ENCODE measurements around the gene AEBP1. TPM values are rescaled to one million over a fixed set of nuclear protein-coding genes. Genes with fewer than 3 reads are reported as not detected.

AEBP1 gene
- total RNA-seq, 1 experiment from 2014 or later: 50.8 TPM

- CTCF ChIA-PET: interaction anchor here (2.0 kb wide), 1 partner anchor 10 kb away, joined by 13 read pairs; the partner anchor contains the start of gene POLD2
- H3K27ac Mint-ChIP-seq: no peak overlapping the region
- DNase-seq (ENCODE audit: low spot score): no peak
- ATAC-seq: peak; percentile 17
- no peaks in the 10 kb centered on the region for H3K9me3 Mint-ChIP-seq
- H3K4me1 Mint-ChIP-seq: 0 out of 2 replicates have a peak, but pooled peaks cover 2% of the 10 kb centered on the region
- no peak overlapping the region for H3K4me3 Mint-ChIP-seq
- POLR2A ChIA-PET: interaction anchor here (0.6 to 1.0 kb wide), 2 partner anchors 11 kb away, joined by 3 to 4 read pairs; partner anchors contain the start of gene POLD2
- peaks cover 21% of the 10 kb centered on the region for H3K36me3 Mint-ChIP-seq
- no peaks in the 10 kb centered on the region for H3K27me3 Mint-ChIP-seq (ENCODE audit: low read depth)
- TF ChIP-seq, protein P1, sequence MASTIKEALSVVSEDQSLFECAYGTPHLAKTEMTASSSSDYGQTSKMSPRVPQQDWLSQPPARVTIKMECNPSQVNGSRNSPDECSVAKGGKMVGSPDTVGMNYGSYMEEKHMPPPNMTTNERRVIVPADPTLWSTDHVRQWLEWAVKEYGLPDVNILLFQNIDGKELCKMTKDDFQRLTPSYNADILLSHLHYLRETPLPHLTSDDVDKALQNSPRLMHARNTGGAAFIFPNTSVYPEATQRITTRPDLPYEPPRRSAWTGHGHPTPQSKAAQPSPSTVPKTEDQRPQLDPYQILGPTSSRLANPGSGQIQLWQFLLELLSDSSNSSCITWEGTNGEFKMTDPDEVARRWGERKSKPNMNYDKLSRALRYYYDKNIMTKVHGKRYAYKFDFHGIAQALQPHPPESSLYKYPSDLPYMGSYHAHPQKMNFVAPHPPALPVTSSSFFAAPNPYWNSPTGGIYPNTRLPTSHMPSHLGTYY (CRISPR knock-in tag; IDR thresholded peaks at IDR 0.05): no peak
- TF ChIP-seq NFATC4 (CRISPR knock-in tag; IDR thresholded peaks at IDR 0.05): peak; percentile 48; the same call in 1 of the 2 replicates
- TF ChIP-seq, protein P2, sequence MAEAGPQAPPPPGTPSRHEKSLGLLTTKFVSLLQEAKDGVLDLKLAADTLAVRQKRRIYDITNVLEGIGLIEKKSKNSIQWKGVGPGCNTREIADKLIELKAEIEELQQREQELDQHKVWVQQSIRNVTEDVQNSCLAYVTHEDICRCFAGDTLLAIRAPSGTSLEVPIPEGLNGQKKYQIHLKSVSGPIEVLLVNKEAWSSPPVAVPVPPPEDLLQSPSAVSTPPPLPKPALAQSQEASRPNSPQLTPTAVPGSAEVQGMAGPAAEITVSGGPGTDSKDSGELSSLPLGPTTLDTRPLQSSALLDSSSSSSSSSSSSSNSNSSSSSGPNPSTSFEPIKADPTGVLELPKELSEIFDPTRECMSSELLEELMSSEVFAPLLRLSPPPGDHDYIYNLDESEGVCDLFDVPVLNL (CRISPR knock-in tag; IDR thresholded peaks at IDR 0.05; ENCODE audit: borderline replicate concordance, low read depth): 0 out of 2 replicates have a peak, but pooled peaks have one; percentile 51
Measured at GRCh38 chr7:44112997-44113763, 9.0 kb downstream of the AEBP1 start.

DNA sequence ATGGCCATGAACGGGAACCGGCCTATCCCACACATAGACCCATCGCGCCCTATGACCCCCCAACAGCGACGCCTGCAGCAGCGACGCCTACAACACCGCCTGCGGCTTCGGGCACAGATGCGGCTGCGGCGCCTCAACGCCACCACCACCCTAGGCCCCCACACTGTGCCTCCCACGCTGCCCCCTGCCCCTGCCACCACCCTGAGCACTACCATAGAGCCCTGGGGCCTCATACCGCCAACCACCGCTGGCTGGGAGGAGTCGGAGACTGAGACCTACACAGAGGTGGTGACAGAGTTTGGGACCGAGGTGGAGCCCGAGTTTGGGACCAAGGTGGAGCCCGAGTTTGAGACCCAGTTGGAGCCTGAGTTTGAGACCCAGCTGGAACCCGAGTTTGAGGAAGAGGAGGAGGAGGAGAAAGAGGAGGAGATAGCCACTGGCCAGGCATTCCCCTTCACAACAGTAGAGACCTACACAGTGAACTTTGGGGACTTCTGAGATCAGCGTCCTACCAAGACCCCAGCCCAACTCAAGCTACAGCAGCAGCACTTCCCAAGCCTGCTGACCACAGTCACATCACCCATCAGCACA lies 9.7 kb downstream of the AEBP1 start:
- H3K36me3 Mint-ChIP-seq: peaks cover 25% of the 10 kb centered on the region
- no peaks in the 10 kb centered on the region for H3K9me3 Mint-ChIP-seq
- ATAC-seq (no peak), DNase-seq (ENCODE audit: low spot score) (no peak)
- ChIA-PET POLR2A (interaction anchor here (1.0 kb wide), 1 partner anchor 10 kb away, joined by 3 read pairs; the partner anchor contains the start of gene POLD2), CTCF (no interaction called here)
- H3K4me1 Mint-ChIP-seq: 0 out of 2 replicates have a peak, but pooled peaks cover 2% of the 10 kb centered on the region
- TF ChIP-seq CDX4 (CRISPR knock-in tag; IDR thresholded peaks at IDR 0.05; ENCODE audit: borderline replicate concordance) (no peak), GRHL2 (CRISPR knock-in tag; IDR thresholded peaks at IDR 0.05; ENCODE audit: insufficient replicate concordance, severe bottlenecking) (no peak), CREB1 (CRISPR knock-in tag; IDR thresholded peaks at IDR 0.05) (no peak), RELA (CRISPR knock-in tag; IDR thresholded peaks at IDR 0.05; ENCODE audit: borderline replicate concordance) (no peak), JUN (CRISPR knock-in tag; IDR thresholded peaks at IDR 0.05) (no peak), ZNF671 (CRISPR knock-in tag; IDR thresholded peaks at IDR 0.05) (no peak), ARID4B (CRISPR knock-in tag; IDR thresholded peaks at IDR 0.05; ENCODE audit: borderline replicate concordance) (no peak), ZBTB43 (CRISPR knock-in tag; IDR thresholded peaks at IDR 0.05) (no peak), FOXK1 (CRISPR knock-in tag; IDR thresholded peaks at IDR 0.05) (no peak)
- no peak overlapping the region for H3K4me3 Mint-ChIP-seq
- H3K27ac Mint-ChIP-seq: no peak overlapping the region
- H3K27me3 Mint-ChIP-seq (ENCODE audit: low read depth): no peaks in the 10 kb centered on the region

All from WTC11 (cell line).